GM15510 (cell line): ENCODE measurements around the gene CBFA2T3.

ENCODE experiments used
- POLR2A ChIP-seq: IDR thresholded peaks from 3 replicates; pipeline ENCODE4 v1.6.1; 2011; ENCODE audit warnings: borderline replicate concordance; ENCODE audit not compliant: insufficient read length; ENCODE audit errors: extremely low read depth

The CBFA2T3 gene

GRCh38 chr16:88951501-88951900 lies 25.5 kb downstream of the CBFA2T3 start:
- TF ChIP-seq POLR2A, result no peak

- TF ChIP-seq POLR2A, result no peak
These were observed 28.1 kb downstream of the CBFA2T3 start for GRCh38 chr16:88948781-88949490.

- no peak for TF ChIP-seq POLR2A
These were observed 31.5 kb downstream of the CBFA2T3 start for GRCh38 chr16:88945473-88945872.

GRCh38 chr16:88943741-88944140 lies 33.3 kb downstream of the CBFA2T3 start:
- TF ChIP-seq POLR2A, result no peak

GRCh38 chr16:88943131-88943664 lies 33.8 kb downstream of the CBFA2T3 start:
- TF ChIP-seq POLR2A, result no peak

- TF ChIP-seq POLR2A, result peak; percentile 18
These were observed 34.8 kb downstream of the CBFA2T3 start for GRCh38 chr16:88941913-88942909.

- no peak for TF ChIP-seq POLR2A
These were observed 35.9 kb downstream of the CBFA2T3 start for GRCh38 chr16:88940862-88941817.

GRCh38 chr16:88939972-88940861 lies 36.8 kb downstream of the CBFA2T3 start:
- no peak for TF ChIP-seq POLR2A

- TF ChIP-seq POLR2A, result no peak
These were observed 37.6 kb downstream of the CBFA2T3 start for GRCh38 chr16:88939245-88939971.

GRCh38 chr16:88938777-88939244 lies 38.2 kb downstream of the CBFA2T3 start:
- no peak for TF ChIP-seq POLR2A

GRCh38 chr16:88938119-88938776 lies 38.8 kb downstream of the CBFA2T3 start:
- no peak for TF ChIP-seq POLR2A

- TF ChIP-seq POLR2A, result no peak
These were observed 39.8 kb downstream of the CBFA2T3 start for GRCh38 chr16:88937206-88937621.
